ENCODE measurements around the gene XPC. TPM values are rescaled to one million over a fixed set of nuclear protein-coding genes. Genes with fewer than 3 reads are reported as not detected.

XPC gene
- total and polyA plus RNA-seq, 2 of the 8 experiments (the other 6 are each of a cell fraction or from before 2014, with no cell fraction given), result 8.8 to 27.3 TPM

DNA sequence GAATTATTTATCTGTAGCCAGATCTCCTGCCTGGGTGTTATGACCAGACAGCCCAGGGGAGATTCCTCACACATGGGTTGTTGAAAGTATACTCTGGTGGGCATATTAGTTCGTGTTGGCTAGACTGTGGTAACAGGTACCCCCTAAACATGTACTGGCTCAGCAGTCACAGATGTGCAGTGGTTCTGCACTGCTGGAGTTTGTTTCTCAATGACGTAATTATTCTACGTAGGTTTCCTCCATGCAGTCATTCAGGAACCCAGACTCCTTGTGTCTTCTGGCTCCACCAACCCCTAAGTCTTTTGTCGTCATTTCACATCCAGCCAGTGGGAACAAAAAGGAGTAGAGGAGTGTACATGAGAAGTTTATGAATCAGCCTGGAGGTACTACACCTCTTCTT is 16.5 kb upstream of the XPC start:
- Histone ChIP-seq H3K27ac (ENCODE audit: low read depth, low read length) (no peak overlapping the region), H2AFZ (ENCODE audit: low read length) (no peak overlapping the region), H3K9ac (replicated peaks in 1 of 4; ENCODE audit: extremely low read depth in 1 of 4, low read depth in 3 of 4, low read length in 3 of 4) (peak overlapping the region in 1 of 4 experiments; percentile 8; a peak in 1 of 7 replicates), H4K91ac (replicated peaks; ENCODE audit: insufficient read length, low read length) (no peak overlapping the region), H4K8ac (ENCODE audit: extremely low read depth, insufficient read depth, low read length) (no peak overlapping the region), H3K79me2 (ENCODE audit: control insufficient read depth in 1 of 2, insufficient read depth in 2 of 2, low read length in 2 of 2) (peaks cover 0 to 34% of the 10 kb centered on the region in 2 experiments; a peak in 2 of 4 replicates), H3K27me3 (replicated peaks in 1 of 4; ENCODE audit: control insufficient read depth in 3 of 4, extremely low read depth in 1 of 4, insufficient read depth in 3 of 4, low read length in 3 of 4) (no peaks in the 10 kb centered on the region), H3K79me1 (ENCODE audit: low read depth, low read length) (no peaks in the 10 kb centered on the region; the same call in none of the 2 replicates), H3K4me3 (ENCODE audit: extremely low read depth in 1 of 4, insufficient read depth in 2 of 4, low read depth in 3 of 4, low read length in 4 of 4) (no peak overlapping the region), H2BK20ac (ENCODE audit: low read length) (no peak overlapping the region), H3K56ac (replicated peaks; ENCODE audit: insufficient read length, low read depth, low read length) (no peak overlapping the region), H3K36me3 (ENCODE audit: control insufficient read depth in 2 of 4, insufficient read depth in 4 of 4, low read length in 3 of 4) (peaks cover 4 to 15% (median 7%) of the 10 kb centered on the region in 4 experiments; a peak in 6 of 8 replicates), H2AK5ac (ENCODE audit: low read depth, low read length) (no peak overlapping the region), H3K9me3 (ENCODE audit: insufficient read depth in 2 of 2, low read depth in 1 of 2, low read length in 1 of 2) (no peaks in the 10 kb centered on the region), H2BK120ac (replicated peaks; ENCODE audit: low read depth, low read length) (no peak overlapping the region), H3K4me2 (ENCODE audit: insufficient read depth in 1 of 2, low read depth in 2 of 2, low read length in 2 of 2) (no peak overlapping the region), H2BK12ac (ENCODE audit: low read depth, low read length) (no peak overlapping the region), H4K5ac (ENCODE audit: insufficient read length, low read depth, low read length) (no peak overlapping the region), H3K23me2 (ENCODE audit: low read depth, low read length) (no peaks in the 10 kb centered on the region), H3K14ac (ENCODE audit: insufficient read length) (no peak overlapping the region), H3K4me1 (replicated peaks in 1 of 4; ENCODE audit: control insufficient read depth in 3 of 4, insufficient read depth in 4 of 4, low read length in 3 of 4) (no peaks in the 10 kb centered on the region; a peak in 1 of 7 replicates), H3K23ac (ENCODE audit: insufficient read length) (no peak overlapping the region), H4K20me1 (replicated peaks in 1 of 2; ENCODE audit: control insufficient read depth in 1 of 2, insufficient read depth in 2 of 2, low read length in 2 of 2) (peaks cover 4% of the 10 kb centered on the region in 2 experiments), H2BK5ac (ENCODE audit: low read depth, low read length) (no peak overlapping the region), H3K4ac (replicated peaks; ENCODE audit: insufficient read length, low read depth, low read length) (no peak overlapping the region), H2BK15ac (ENCODE audit: low read length) (no peak overlapping the region), H3K18ac (ENCODE audit: extremely low read depth, low read length) (no peak overlapping the region)
- DNase-seq (ENCODE audit: low read depth in 1 of 2, low spot score in 2 of 2), result peak in 1 of 2 experiments; percentile 31
- 91% methylated on average over 4 of the region's 4 CpGs; no CpG with 5 or more reads in 1 of the 2 experiments for WGBS, 2 experiments (ENCODE audit: extremely low coverage in 1 of 2, insufficient coverage in 1 of 2, insufficient read length in 1 of 2, insufficient replicate concordance in 2 of 2, low coverage in 1 of 2, low lambda C conversion rate in 2 of 2, missing lambda C conversion rate in 1 of 2)
- no peak for FAIRE-seq
- ChIA-PET POLR2A (ENCODE audit: partially characterized antibody) (no interaction called here), CTCF (ENCODE audit: partially characterized antibody) (interaction anchor here (1.1 to 1.4 kb wide), 5 partner anchors 9 to 274 kb away, joined by 3 to 6 read pairs (median 4); no protein-coding TSS in a partner anchor)
- TF ChIP-seq POLR2A (IDR thresholded peaks at IDR 0.05; ENCODE audit: control extremely low read depth in 1 of 2, low read depth in 2 of 2, low read length in 2 of 2) (no peak), RBBP5 (IDR thresholded peaks at IDR 0.05; ENCODE audit: borderline replicate concordance, low read depth, low read length) (no peak), TAF1 (IDR thresholded peaks at IDR 0.05; ENCODE audit: low read depth, low read length) (no peak), CREB1 (IDR thresholded peaks at IDR 0.05) (no peak)

Data from H1 (cell line).